GM10266 (cell line): ENCODE results near the gene PTX4.

Experiments used
- DNase-seq: peaks from one replicate; pipeline ENCODE4 v3.0.0; 2012; ENCODE audit errors: extremely low spot score
- TF ChIP-seq, protein P1 (sequence below): IDR thresholded peaks from 2 replicates; pipeline ENCODE4 v1.5.1; 2012; ENCODE audit warnings: mild to moderate bottlenecking, low read depth; ENCODE audit not compliant: control insufficient read depth, insufficient read depth; ENCODE audit errors: missing control alignments

Gene PTX4

GRCh38 chr16:1468426-1468810 lies 20.3 kb downstream of the PTX4 start:
- DNase-seq = no peak
- TF ChIP-seq, protein P1, sequence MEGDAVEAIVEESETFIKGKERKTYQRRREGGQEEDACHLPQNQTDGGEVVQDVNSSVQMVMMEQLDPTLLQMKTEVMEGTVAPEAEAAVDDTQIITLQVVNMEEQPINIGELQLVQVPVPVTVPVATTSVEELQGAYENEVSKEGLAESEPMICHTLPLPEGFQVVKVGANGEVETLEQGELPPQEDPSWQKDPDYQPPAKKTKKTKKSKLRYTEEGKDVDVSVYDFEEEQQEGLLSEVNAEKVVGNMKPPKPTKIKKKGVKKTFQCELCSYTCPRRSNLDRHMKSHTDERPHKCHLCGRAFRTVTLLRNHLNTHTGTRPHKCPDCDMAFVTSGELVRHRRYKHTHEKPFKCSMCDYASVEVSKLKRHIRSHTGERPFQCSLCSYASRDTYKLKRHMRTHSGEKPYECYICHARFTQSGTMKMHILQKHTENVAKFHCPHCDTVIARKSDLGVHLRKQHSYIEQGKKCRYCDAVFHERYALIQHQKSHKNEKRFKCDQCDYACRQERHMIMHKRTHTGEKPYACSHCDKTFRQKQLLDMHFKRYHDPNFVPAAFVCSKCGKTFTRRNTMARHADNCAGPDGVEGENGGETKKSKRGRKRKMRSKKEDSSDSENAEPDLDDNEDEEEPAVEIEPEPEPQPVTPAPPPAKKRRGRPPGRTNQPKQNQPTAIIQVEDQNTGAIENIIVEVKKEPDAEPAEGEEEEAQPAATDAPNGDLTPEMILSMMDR = no peak

DNA sequence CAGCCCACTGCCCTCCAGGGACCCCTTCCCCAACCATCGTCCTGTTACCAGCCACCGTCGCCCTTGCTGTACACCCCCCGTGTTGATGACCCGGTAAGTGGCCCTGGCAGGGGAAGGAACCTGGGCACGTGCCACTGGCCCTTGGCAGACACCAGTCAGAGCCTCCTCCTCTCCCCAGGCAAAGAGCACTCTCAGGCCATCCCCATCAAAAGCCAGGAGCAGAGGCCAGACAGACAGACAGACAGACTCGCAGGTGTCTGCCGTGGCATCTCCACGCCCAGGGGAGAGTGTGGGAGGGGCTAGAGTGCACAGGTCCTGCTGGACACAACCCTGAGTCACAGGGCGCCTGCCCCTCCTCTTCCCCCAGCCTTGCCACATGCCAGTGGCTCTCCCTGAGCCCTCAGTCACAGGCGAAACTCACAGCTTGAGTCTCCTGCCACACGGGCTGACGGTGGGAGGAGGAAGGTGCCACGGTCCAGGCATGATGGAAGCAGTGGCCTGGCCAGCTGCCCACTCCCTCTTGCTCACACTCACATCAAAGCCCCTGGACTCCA lies 21.7 kb downstream of the PTX4 start:
- no peak for DNase-seq

DNA sequence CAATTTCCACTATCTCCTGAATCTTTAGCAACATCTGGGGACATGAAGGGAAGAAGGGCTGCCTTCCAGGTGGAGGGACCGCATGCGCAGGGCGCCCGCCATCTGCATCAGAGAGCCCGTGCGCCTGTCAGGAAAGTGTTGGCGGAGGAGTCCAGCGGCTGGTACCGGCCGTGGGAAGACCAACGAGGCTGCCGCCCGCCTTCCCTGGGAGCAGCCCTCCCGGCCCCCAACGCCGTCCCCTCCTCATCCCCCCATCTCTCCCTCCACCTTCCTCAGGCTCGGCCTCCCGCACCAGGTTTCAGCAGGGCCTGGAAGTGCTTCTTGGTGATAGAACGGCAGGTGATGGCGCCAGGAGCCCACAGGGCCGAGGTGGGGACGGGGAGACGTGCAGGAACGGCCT lies 22.7 kb downstream of the PTX4 start:
- TF ChIP-seq, protein P1 = no peak
- DNase-seq = no peak

More for the DNA sequence above, 21.7 kb downstream of the PTX4 start:
- TF ChIP-seq, protein P1 = no peak

GRCh38 chr16:1465567-1465915 lies 23.2 kb downstream of the PTX4 start:
- no peak for DNase-seq
- TF ChIP-seq, protein P1 = no peak

- TF ChIP-seq, protein P1 = no peak
- DNase-seq = no peak
These were observed 23.7 kb downstream of the PTX4 start for GRCh38 chr16:1464894-1465566.

- DNase-seq = no peak
- TF ChIP-seq, protein P1 = no peak
These were observed 24.4 kb downstream of the PTX4 start for GRCh38 chr16:1464196-1464893.

GRCh38 chr16:1461146-1461545 lies 27.6 kb downstream of the PTX4 start:
- TF ChIP-seq, protein P1 = no peak
- DNase-seq = no peak
